Measurements from ENCODE around the gene FHIT.

FHIT gene

GRCh38 chr3:59766200-59766872, 1484.9 kb downstream of the FHIT start:
- Histone ChIP-seq H3K79me2 (ENCODE audit: control insufficient read depth, low read length) (no peaks in the 10 kb centered on the region), H3K9me3 (ENCODE audit: control insufficient read depth, insufficient read depth, low read length) (no peaks in the 10 kb centered on the region), H4K20me1 (ENCODE audit: control insufficient read depth, insufficient read depth, low read depth, low read length) (no peaks in the 10 kb centered on the region), H3K9me2 (replicated peaks; ENCODE audit: control insufficient read depth, low read length) (no peaks in the 10 kb centered on the region), H3K4me1 (ENCODE audit: control insufficient read depth, low read length) (no peaks in the 10 kb centered on the region), H3F3A (ENCODE audit: control insufficient read depth, insufficient read depth) (no peaks in the 10 kb centered on the region), H3K27ac (ENCODE audit: low read depth, low read length) (no peak overlapping the region), H3K36me3 (ENCODE audit: control insufficient read depth, low read length) (no peaks in the 10 kb centered on the region), H3K4me2 (ENCODE audit: low read length) (no peak overlapping the region), H3K27me3 (ENCODE audit: control insufficient read depth, low read length) (no peaks in the 10 kb centered on the region), H3K4me3 (ENCODE audit: low read length) (no peak overlapping the region)
- TF ChIP-seq EZH2phosphoT487 (IDR thresholded peaks at IDR 0.05; ENCODE audit: borderline replicate concordance, low read length) (no peak), CTCF (IDR thresholded peaks at IDR 0.05; ENCODE audit: low read depth, low read length, poor library complexity, severe bottlenecking) (no peak)

- Histone ChIP-seq H3F3A (ENCODE audit: control insufficient read depth, insufficient read depth) (no peaks in the 10 kb centered on the region), H3K36me3 (ENCODE audit: control insufficient read depth, low read length) (no peaks in the 10 kb centered on the region), H3K4me2 (ENCODE audit: low read length) (no peak overlapping the region), H3K9me2 (replicated peaks; ENCODE audit: control insufficient read depth, low read length) (no peaks in the 10 kb centered on the region), H3K79me2 (ENCODE audit: control insufficient read depth, low read length) (no peaks in the 10 kb centered on the region), H3K4me3 (ENCODE audit: low read length) (no peak overlapping the region), H3K9me3 (ENCODE audit: control insufficient read depth, insufficient read depth, low read length) (no peaks in the 10 kb centered on the region), H3K27ac (ENCODE audit: low read depth, low read length) (no peak overlapping the region), H3K27me3 (ENCODE audit: control insufficient read depth, low read length) (no peaks in the 10 kb centered on the region), H3K4me1 (ENCODE audit: control insufficient read depth, low read length) (no peaks in the 10 kb centered on the region), H4K20me1 (ENCODE audit: control insufficient read depth, insufficient read depth, low read depth, low read length) (no peaks in the 10 kb centered on the region)
- TF ChIP-seq CTCF (IDR thresholded peaks at IDR 0.05; ENCODE audit: low read depth, low read length, poor library complexity, severe bottlenecking) (no peak), EZH2phosphoT487 (IDR thresholded peaks at IDR 0.05; ENCODE audit: borderline replicate concordance, low read length) (no peak)
Observed at GRCh38 chr3:59764171-59764570, 1487.1 kb downstream of the FHIT start.

- H4K20me1 ChIP-seq (ENCODE audit: control insufficient read depth, insufficient read depth, low read depth, low read length) = no peaks in the 10 kb centered on the region
- no peaks in the 10 kb centered on the region for H3K27me3 ChIP-seq (ENCODE audit: control insufficient read depth, low read length)
- H3K9me2 ChIP-seq (replicated peaks; ENCODE audit: control insufficient read depth, low read length) = no peaks in the 10 kb centered on the region
- H3K4me3 ChIP-seq (ENCODE audit: low read length) = no peak overlapping the region
- no peaks in the 10 kb centered on the region for H3K9me3 ChIP-seq (ENCODE audit: control insufficient read depth, insufficient read depth, low read length)
- no peaks in the 10 kb centered on the region for H3K36me3 ChIP-seq (ENCODE audit: control insufficient read depth, low read length)
- TF ChIP-seq CTCF (IDR thresholded peaks at IDR 0.05; ENCODE audit: low read depth, low read length, poor library complexity, severe bottlenecking) = no peak
- TF ChIP-seq EZH2phosphoT487 (IDR thresholded peaks at IDR 0.05; ENCODE audit: borderline replicate concordance, low read length) = no peak
- no peaks in the 10 kb centered on the region for H3K4me1 ChIP-seq (ENCODE audit: control insufficient read depth, low read length)
- no peaks in the 10 kb centered on the region for H3F3A ChIP-seq (ENCODE audit: control insufficient read depth, insufficient read depth)
- no peak overlapping the region for H3K27ac ChIP-seq (ENCODE audit: low read depth, low read length)
- H3K4me2 ChIP-seq (ENCODE audit: low read length) = no peak overlapping the region
- no peaks in the 10 kb centered on the region for H3K79me2 ChIP-seq (ENCODE audit: control insufficient read depth, low read length)
Observed at GRCh38 chr3:59762941-59763340, 1488.3 kb downstream of the FHIT start.
